Heart left ventricle (tissue), 13 donors: ENCODE results near the gene PDCD7.

ENCODE experiments used
- CTCF ChIP-seq, 12 donors: fragments of 200-600 bp; sonication (generic) in 4 of 12; IDR thresholded peaks; one replicate each; pipeline versions ENCODE4 v1.5.0 to v1.8.0; 2018 to 2022; ENCODE audit warnings: antibody characterized with exemption in 12 of 12, mild to moderate bottlenecking in 5 of 12
- POLR2A ChIP-seq, 2 donors: fragments of 450-650 bp; IDR thresholded peaks; one replicate each; pipeline ENCODE4 v1.6.1; 2017; ENCODE audit warnings: antibody characterized with exemption in 2 of 2, mild to moderate bottlenecking in 2 of 2, moderate library complexity in 2 of 2
- donor health status: ischemic (EF 13 %, LVEDD 7.1; RV severe dilation, severe dysfunction).
- donor health status: DM: no; HTN: yes; CAD: no.
- donor health status: DM: no; HTN: no; CAD: no.
- donor health status: ischemic (EF 25% LVEDD 6.9; RV normal size, moderate dysfunction).
- donor health status: ischemic (EF 25% LVEDD 5.7; RV mildly dilated, moderate dysfunction).
- donor health status: ischemic (EF 35%, LVEDD 5.7; RV mildly dilated, moderate dysfunction).
- donor health status: nonischemic (EF 11% LVEDD 7.7; RV severe dilation, severe dysfunction).
- donor health status: DM: yes; HTN: yes; CAD: no.
- donor health status: PGD.
- donor health status: ischemic (EF 29% LVEDD 5.4; RV normal size, mild dysfunction).
- donor health status: nonischemic (EF 23%, LVEDD 6.1; RV moderate dilation, normal function).

- no peak for TF ChIP-seq CTCF (IDR thresholded peaks at IDR 0.05)
- no peak for TF ChIP-seq POLR2A (IDR thresholded peaks at IDR 0.05)
Measured at GRCh38 chr15:65082303-65082953, 51.2 kb downstream of the PDCD7 start.
